ENCODE results near the gene ADGRG1. TPM values are rescaled to one million over a fixed set of nuclear protein-coding genes. Genes with fewer than 3 reads are reported as not detected.
A peak's percentile ranks its signal among the peaks of the same experiment; 100 is the strongest.
"Not testable (repeated sequence)": the region's sequence is repeated elsewhere in the genome, so short reads cannot be mapped to it uniquely, and the experiment has no call there.

Gene ADGRG1
- polyA plus RNA-seq, 1 donor, result 102 TPM

- no peak for DNase-seq
- peaks cover under 1% of the 10 kb centered on the region for H3K9me3 ChIP-seq (ENCODE audit: control insufficient read depth, low read depth, low read length)
- H3K4me1 ChIP-seq (ENCODE audit: control insufficient read depth, insufficient read depth, low read length), result no peaks in the 10 kb centered on the region
- H3K4me3 ChIP-seq (ENCODE audit: low read length), result no peak overlapping the region
- no peaks in the 10 kb centered on the region for H3K27me3 ChIP-seq (ENCODE audit: control insufficient read depth, insufficient read depth, low read length)
- no peaks in the 10 kb centered on the region for H3K36me3 ChIP-seq (ENCODE audit: control insufficient read depth, insufficient read depth, low read length)
- no CpG with 5 or more reads among the region's 3 CpGs for WGBS (ENCODE audit: insufficient coverage, low lambda C conversion rate)
- H3K27ac ChIP-seq (ENCODE audit: low read length), result no peak overlapping the region
Measured at GRCh38 chr16:57593021-57593420, 35.4 kb upstream of the ADGRG1 start.

GRCh38 chr16:57593990-57594389, 34.4 kb upstream of the ADGRG1 start:
- H3K9me3 ChIP-seq (ENCODE audit: control insufficient read depth, low read depth, low read length), result peaks cover 5% of the 10 kb centered on the region
- no peaks in the 10 kb centered on the region for H3K4me1 ChIP-seq (ENCODE audit: control insufficient read depth, insufficient read depth, low read length)
- H3K36me3 ChIP-seq (ENCODE audit: control insufficient read depth, insufficient read depth, low read length), result no peaks in the 10 kb centered on the region
- WGBS (ENCODE audit: insufficient coverage, low lambda C conversion rate), result no CpG with 5 or more reads among the region's 1 CpG
- no peak overlapping the region for H3K27ac ChIP-seq (ENCODE audit: low read length)
- no peak overlapping the region for H3K4me3 ChIP-seq (ENCODE audit: low read length)
- no peak for DNase-seq
- H3K27me3 ChIP-seq (ENCODE audit: control insufficient read depth, insufficient read depth, low read length), result no peaks in the 10 kb centered on the region

- no peak for DNase-seq
- H3K27ac ChIP-seq (ENCODE audit: low read length), result no peak overlapping the region
Measured at GRCh38 chr16:57594531-57595031, 33.8 kb upstream of the ADGRG1 start.

GRCh38 chr16:57596234-57596633, 32.2 kb upstream of the ADGRG1 start:
- H3K4me1 ChIP-seq (ENCODE audit: control insufficient read depth, insufficient read depth, low read length); DNase-seq; H3K36me3 ChIP-seq (ENCODE audit: control insufficient read depth, insufficient read depth, low read length); H3K27ac ChIP-seq (ENCODE audit: low read length); H3K27me3 ChIP-seq (ENCODE audit: control insufficient read depth, insufficient read depth, low read length); H3K9me3 ChIP-seq (ENCODE audit: control insufficient read depth, low read depth, low read length); H3K4me3 ChIP-seq (ENCODE audit: low read length): not testable (repeated sequence)
- 80% methylated on average over 1 of the region's 4 CpGs for WGBS (ENCODE audit: insufficient coverage, low lambda C conversion rate)

More at GRCh38 chr16:57594531-57595031, 33.8 kb upstream of the ADGRG1 start:
- H3K36me3 ChIP-seq (ENCODE audit: control insufficient read depth, insufficient read depth, low read length), result no peaks in the 10 kb centered on the region
- 89% methylated on average over 3 of the region's 4 CpGs for WGBS (ENCODE audit: insufficient coverage, low lambda C conversion rate)
- no peak overlapping the region for H3K4me3 ChIP-seq (ENCODE audit: low read length)
- H3K4me1 ChIP-seq (ENCODE audit: control insufficient read depth, insufficient read depth, low read length), result no peaks in the 10 kb centered on the region
- no peaks in the 10 kb centered on the region for H3K27me3 ChIP-seq (ENCODE audit: control insufficient read depth, insufficient read depth, low read length)
- H3K9me3 ChIP-seq (ENCODE audit: control insufficient read depth, low read depth, low read length), result peaks cover 5% of the 10 kb centered on the region

- Histone ChIP-seq H3K9me3 (ENCODE audit: control insufficient read depth, low read depth, low read length) (peaks cover 5% of the 10 kb centered on the region), H3K27ac (ENCODE audit: low read length) (no peak overlapping the region), H3K4me3 (ENCODE audit: low read length) (no peak overlapping the region), H3K36me3 (ENCODE audit: control insufficient read depth, insufficient read depth, low read length) (no peaks in the 10 kb centered on the region), H3K4me1 (ENCODE audit: control insufficient read depth, insufficient read depth, low read length) (peaks cover 7% of the 10 kb centered on the region), H3K27me3 (ENCODE audit: control insufficient read depth, insufficient read depth, low read length) (no peaks in the 10 kb centered on the region)
- no peak for DNase-seq
Measured at GRCh38 chr16:57598437-57598836, 30.0 kb upstream of the ADGRG1 start.

GRCh38 chr16:57600048-57600835, 28.2 kb upstream of the ADGRG1 start:
- Histone ChIP-seq H3K27me3 (ENCODE audit: control insufficient read depth, insufficient read depth, low read length) (no peaks in the 10 kb centered on the region), H3K27ac (ENCODE audit: low read length) (no peak overlapping the region), H3K4me3 (ENCODE audit: low read length) (no peak overlapping the region), H3K36me3 (ENCODE audit: control insufficient read depth, insufficient read depth, low read length) (no peaks in the 10 kb centered on the region), H3K9me3 (ENCODE audit: control insufficient read depth, low read depth, low read length) (peaks cover 5% of the 10 kb centered on the region), H3K4me1 (ENCODE audit: control insufficient read depth, insufficient read depth, low read length) (peaks cover 7% of the 10 kb centered on the region)
- peak; percentile 63 to 64 for DNase-seq
- 20% methylated on average over 1 of the region's 12 CpGs for WGBS (ENCODE audit: insufficient coverage, low lambda C conversion rate)

- no peaks in the 10 kb centered on the region for H3K27me3 ChIP-seq (ENCODE audit: control insufficient read depth, insufficient read depth, low read length)
- H3K4me3 ChIP-seq (ENCODE audit: low read length), result no peak overlapping the region
- WGBS (ENCODE audit: insufficient coverage, low lambda C conversion rate), result no CpG with 5 or more reads among the region's 2 CpGs
- peaks cover 14% of the 10 kb centered on the region for H3K4me1 ChIP-seq (ENCODE audit: control insufficient read depth, insufficient read depth, low read length)
- no peak for DNase-seq
- H3K36me3 ChIP-seq (ENCODE audit: control insufficient read depth, insufficient read depth, low read length), result no peaks in the 10 kb centered on the region
- no peak overlapping the region for H3K27ac ChIP-seq (ENCODE audit: low read length)
- peaks cover 5% of the 10 kb centered on the region for H3K9me3 ChIP-seq (ENCODE audit: control insufficient read depth, low read depth, low read length)
Measured at GRCh38 chr16:57600952-57601580, 27.4 kb upstream of the ADGRG1 start.

GRCh38 chr16:57601801-57602478, 26.5 kb upstream of the ADGRG1 start:
- Histone ChIP-seq H3K27me3 (ENCODE audit: control insufficient read depth, insufficient read depth, low read length) (no peaks in the 10 kb centered on the region), H3K9me3 (ENCODE audit: control insufficient read depth, low read depth, low read length) (peaks cover 5% of the 10 kb centered on the region), H3K4me1 (ENCODE audit: control insufficient read depth, insufficient read depth, low read length) (peaks cover 22% of the 10 kb centered on the region), H3K27ac (ENCODE audit: low read length) (no peak overlapping the region), H3K4me3 (ENCODE audit: low read length) (no peak overlapping the region), H3K36me3 (ENCODE audit: control insufficient read depth, insufficient read depth, low read length) (no peaks in the 10 kb centered on the region)
- WGBS (ENCODE audit: insufficient coverage, low lambda C conversion rate), result 80% methylated on average over 1 of the region's 10 CpGs
- no peak for DNase-seq

- Histone ChIP-seq H3K9me3 (ENCODE audit: control insufficient read depth, low read depth, low read length) (peaks cover 1% of the 10 kb centered on the region), H3K4me1 (ENCODE audit: control insufficient read depth, insufficient read depth, low read length) (peaks cover 36% of the 10 kb centered on the region), H3K27me3 (ENCODE audit: control insufficient read depth, insufficient read depth, low read length) (no peaks in the 10 kb centered on the region), H3K36me3 (ENCODE audit: control insufficient read depth, insufficient read depth, low read length) (no peaks in the 10 kb centered on the region), H3K4me3 (ENCODE audit: low read length) (no peak overlapping the region), H3K27ac (ENCODE audit: low read length) (no peak overlapping the region)
- WGBS (ENCODE audit: insufficient coverage, low lambda C conversion rate), result 60% methylated on average over 4 of the region's 17 CpGs
- no peak for DNase-seq
Measured at GRCh38 chr16:57603115-57604024, 25.1 kb upstream of the ADGRG1 start.

- no peaks in the 10 kb centered on the region for H3K9me3 ChIP-seq (ENCODE audit: control insufficient read depth, low read depth, low read length)
- no peaks in the 10 kb centered on the region for H3K36me3 ChIP-seq (ENCODE audit: control insufficient read depth, insufficient read depth, low read length)
- H3K27ac ChIP-seq (ENCODE audit: low read length), result no peak overlapping the region
- no peak overlapping the region for H3K4me3 ChIP-seq (ENCODE audit: low read length)
- no peak for DNase-seq
- H3K4me1 ChIP-seq (ENCODE audit: control insufficient read depth, insufficient read depth, low read length), result peaks cover 44% of the 10 kb centered on the region
- no peaks in the 10 kb centered on the region for H3K27me3 ChIP-seq (ENCODE audit: control insufficient read depth, insufficient read depth, low read length)
- 100% methylated on average over 2 of the region's 7 CpGs for WGBS (ENCODE audit: insufficient coverage, low lambda C conversion rate)
Measured at GRCh38 chr16:57604177-57604576, 24.3 kb upstream of the ADGRG1 start.

Measured in large intestine (tissue), 3 donors.